HK-2 (cell line): Measurements from ENCODE around the gene SLC25A3.
"Not testable (repeated sequence)": the region's sequence is repeated elsewhere in the genome, so short reads cannot be mapped to it uniquely, and the experiment has no call there.

Experiments
- DNase-seq: peaks from one replicate; pipeline ENCODE4 v3.0.0-alpha.2; 2018; ENCODE audit not compliant: unreplicated experiment

The SLC25A3 gene

GRCh38 chr12:98595243-98595988 is 1.9 kb downstream of the SLC25A3 start:
- no peak for DNase-seq

GRCh38 chr12:98597313-98597712 is 3.8 kb downstream of the SLC25A3 start:
- not testable (repeated sequence) for DNase-seq

GRCh38 chr12:98601924-98602323 is 8.4 kb downstream of the SLC25A3 start:
- no peak for DNase-seq

DNA sequence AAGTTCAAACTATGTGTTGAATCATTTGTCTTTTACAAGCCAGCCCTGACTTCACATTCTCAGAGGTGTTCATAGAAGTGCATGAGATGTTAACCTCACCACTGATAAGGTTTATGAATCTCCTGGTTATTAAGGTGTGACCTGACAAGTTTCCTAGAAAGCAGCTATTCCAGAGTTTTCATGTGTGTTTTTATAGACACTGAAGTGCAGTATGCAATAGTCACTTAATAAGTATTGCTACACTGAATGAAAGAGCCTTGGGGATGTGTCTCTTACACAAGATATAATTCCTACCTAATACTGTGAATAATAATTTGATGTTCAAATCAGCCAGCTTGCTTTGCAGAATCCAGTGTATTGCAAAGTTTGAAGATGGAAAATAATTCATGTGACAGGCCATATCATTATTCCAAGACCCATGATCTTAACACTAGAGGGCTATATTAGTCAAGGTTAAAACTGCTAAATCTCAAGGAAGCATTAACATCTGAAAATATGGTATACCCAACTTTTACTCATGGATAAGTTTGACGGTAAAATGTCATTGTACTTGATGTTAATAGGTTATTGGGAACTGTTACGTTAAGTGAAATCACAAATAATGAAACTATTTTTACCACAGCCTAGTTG is 13.0 kb downstream of the SLC25A3 start:
- DNase-seq: no peak

- no peak for DNase-seq
Observed at GRCh38 chr12:98610596-98610995, 17.1 kb downstream of the SLC25A3 start.

DNA sequence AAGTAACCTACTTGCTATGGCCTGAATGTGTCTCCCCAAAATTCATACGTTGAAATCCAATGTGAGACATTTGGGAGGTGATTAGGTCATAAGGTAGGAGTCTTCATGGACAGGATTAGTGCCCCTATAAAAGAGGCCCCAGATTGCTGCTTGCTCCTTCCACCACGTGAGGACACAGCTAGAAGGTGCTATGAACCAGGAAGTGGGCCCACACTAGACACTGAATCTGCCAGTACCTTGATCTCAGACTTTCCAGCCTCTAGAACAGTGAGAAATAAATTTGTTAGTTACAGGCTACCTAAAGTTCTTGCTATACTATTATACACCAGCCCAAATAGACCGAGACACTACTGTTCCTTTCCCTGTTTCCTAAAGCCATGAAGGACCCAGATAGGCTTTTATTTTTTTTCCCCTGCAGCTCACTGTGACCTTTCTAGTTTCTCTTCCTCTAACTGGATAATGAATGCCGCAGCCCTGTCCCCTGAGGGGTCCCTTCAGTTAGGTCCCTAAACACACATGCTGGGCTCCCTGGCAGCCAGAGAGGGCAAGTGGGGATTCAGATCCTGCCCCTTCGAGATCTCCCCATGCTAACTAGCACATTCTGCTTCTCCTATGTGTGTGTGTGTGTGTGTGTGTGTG is 19.3 kb downstream of the SLC25A3 start:
- no peak for DNase-seq

- DNase-seq: no peak
Observed at GRCh38 chr12:98618952-98619351, 25.5 kb downstream of the SLC25A3 start.

DNA sequence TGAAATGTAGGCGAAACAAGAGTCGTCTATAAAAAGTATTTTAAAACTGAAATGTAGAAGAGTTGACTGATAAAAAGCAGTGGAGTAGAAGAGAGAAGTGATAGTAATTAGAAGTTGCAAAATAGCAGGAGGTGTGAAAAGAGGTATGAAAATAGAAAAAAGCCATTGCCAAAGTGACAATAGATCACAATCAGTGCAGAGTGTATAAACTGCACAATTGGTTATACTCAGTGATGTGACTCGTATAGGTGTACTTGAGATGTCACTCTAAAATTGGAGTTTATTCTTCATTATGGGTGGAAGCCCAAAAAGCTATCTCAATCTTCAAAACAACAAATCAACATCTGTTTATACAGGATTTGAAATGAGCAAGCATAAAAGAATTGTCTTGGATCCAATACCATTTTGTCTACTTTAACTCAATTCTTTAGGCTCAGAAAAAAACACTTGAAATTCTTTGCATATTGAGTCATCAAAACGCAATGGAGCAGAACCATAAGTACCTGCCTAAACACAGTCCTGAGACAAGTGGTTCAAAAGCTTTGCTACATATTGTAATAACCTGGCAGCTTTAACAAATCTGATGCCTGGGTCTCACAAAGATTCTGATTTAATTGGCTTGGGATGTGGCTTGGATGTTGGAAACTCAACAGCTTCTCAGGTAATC is 42.3 kb downstream of the SLC25A3 start:
- no peak for DNase-seq

GRCh38 chr12:98637068-98637467 is 43.6 kb downstream of the SLC25A3 start:
- DNase-seq: no peak

DNA sequence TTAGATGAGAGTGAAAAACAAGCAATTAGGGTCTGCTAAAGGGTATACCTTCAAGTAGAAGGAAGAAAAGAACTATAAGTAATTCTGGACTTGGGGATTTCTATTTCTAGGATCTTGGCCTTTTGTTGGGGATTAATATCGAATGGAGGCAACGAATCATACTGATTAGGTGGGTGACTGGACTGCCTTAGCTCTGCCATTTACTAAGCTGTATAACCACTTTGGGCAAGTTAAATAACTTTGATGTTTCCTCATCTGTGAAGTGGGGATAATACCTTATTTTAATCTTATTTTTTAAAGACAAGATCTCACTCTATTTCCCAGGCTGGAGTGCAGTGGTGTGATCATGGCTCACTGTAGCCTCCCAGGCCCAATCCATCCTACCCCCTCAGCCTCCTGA is 44.5 kb downstream of the SLC25A3 start:
- no peak for DNase-seq

DNA sequence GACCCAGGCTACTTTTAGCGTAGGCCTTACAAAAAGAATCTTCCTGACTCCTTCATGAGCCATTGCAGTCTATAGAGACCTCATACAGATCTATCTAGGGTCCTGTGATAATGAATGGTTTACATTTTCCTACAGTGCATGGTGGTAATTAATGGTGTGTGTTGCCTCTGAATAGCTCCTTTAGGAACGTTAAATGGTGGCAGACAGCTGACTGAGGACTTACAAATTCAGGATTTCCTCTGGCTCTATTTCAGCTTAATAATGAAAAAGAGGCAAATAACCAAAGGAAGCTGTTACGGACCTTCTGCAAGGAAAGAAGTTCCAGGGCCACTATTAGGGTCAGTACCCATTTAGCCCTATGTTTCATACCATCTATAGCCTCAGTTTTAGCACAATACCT is 46.0 kb downstream of the SLC25A3 start:
- no peak for DNase-seq

DNA sequence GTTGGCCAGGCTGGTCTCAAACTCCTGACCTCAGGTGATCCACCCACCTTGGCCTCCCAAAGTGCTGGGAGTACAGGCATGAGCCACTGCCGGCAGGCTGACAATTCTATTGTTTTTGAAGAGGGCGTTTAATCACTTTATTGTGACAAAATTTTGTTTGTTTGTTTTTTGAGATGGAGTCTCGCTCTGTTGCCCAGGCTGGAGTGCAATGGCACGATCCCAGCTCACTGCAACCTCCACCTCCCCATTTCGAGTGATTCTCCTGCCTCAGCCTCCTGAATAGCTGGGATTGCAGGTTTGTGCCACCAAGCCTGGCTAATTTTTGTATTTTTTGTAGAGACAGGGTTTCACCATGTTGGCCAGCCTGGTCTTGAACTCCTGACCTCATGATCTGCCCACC is 49.3 kb downstream of the SLC25A3 start:
- not testable (repeated sequence) for DNase-seq

DNA sequence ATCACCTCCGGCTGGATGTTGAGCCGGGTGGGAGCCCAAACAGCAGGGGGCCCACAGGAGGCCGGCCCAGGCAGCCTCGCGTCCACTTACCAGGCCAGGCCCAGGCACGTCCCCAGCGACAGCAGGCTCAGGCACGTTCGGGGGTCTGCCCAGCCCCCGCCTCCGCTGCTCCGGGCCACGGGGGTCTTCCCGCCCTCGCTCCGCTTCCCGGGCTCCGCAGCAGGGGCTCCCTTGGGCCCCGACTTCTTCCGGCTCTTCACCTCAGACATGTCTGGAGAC is 50.9 kb downstream of the SLC25A3 start:
- DNase-seq: no peak

DNA sequence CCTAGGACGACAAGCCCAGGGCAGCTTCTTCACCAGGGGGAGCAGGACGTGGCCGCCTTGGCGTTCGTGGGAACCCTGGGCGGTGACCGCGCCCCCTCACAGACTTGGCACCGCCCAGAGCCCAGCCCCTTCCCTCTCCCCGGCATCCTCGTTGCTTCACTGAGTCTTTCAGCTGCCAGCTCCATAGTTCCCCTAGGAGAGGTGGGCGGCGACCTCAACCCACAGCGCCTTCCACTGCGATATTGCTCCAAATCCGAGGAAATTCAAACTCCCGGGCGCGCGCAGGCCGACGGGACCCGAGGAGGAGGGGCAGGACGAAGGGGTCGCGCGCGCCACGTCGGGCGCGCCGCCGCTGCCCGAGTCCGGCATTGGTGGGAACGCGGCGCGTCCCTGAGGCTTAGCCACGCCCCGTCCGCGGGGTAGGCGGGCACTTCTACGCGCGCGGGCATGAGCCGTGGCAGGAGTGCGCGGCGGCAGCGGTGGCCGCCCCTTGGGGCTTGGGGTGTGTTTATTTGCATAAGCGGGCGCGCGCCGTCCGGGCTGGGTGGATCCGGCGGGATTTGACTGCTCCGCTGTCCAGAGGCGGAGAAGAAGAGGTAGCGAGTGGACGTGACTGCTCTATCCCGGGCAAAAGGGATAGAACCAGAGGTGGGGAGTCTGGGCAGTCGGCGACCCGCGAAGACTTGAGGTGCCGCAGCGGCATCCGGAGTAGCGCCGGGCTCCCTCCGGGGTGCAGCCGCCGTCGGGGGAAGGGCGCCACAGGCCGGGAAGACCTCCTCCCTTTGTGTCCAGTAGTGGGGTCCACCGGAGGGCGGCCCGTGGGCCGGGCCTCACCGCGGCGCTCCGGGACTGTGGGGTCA is 51.5 kb downstream of the SLC25A3 start, which contains the start of the genes APAF1 and IKBIP:
Gene APAF1 (plus strand): TSS at position 579 of the 860 bp plus-strand sequence. CDS start 3,070 bp downstream, outside the sequence.
Gene IKBIP (minus strand): TSS at position 77 of the 860 bp plus-strand sequence. CDS start 87 bp downstream, outside the sequence.
- DNase-seq: peak; percentile 97

GRCh38 chr12:98645572-98646067 is 52.1 kb downstream of the SLC25A3 start:
- DNase-seq: peak; percentile 29

DNA sequence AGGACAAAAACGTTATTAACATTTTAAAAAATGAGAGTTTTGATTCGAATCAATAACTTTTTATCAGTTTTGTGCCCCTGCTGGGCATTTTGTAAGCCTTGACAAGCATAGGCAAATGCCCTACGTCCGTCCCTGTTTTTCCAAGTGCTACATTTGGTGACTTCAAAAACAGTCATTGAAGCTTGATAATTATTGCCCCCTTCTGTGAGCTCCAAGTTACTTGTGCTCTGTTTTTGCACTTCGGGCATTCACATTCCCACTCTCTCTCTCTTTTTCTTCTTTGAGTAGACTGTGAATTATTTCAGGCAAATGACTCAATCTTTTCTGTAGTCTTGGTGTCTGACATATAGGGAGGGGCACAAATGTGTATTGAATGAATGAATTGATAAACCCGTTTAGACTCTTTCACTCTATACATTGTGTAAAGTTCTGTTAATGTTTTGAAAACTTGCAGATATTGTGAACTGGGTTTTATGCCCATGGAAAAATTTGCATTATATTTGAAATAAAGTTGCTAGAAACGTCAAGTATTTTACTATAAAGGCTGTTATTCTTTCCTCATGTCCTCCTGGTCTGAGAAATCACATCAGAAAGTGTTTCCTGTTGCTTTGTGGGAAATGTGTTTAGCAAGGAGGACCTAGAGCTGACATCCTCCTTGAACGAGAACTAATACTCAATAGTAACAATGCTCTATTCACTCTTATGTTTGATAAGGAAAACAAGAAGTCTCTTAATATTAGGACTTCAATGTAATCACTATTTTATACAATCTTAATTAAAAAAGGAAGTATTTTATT is 53.0 kb downstream of the SLC25A3 start:
- DNase-seq: no peak

DNA sequence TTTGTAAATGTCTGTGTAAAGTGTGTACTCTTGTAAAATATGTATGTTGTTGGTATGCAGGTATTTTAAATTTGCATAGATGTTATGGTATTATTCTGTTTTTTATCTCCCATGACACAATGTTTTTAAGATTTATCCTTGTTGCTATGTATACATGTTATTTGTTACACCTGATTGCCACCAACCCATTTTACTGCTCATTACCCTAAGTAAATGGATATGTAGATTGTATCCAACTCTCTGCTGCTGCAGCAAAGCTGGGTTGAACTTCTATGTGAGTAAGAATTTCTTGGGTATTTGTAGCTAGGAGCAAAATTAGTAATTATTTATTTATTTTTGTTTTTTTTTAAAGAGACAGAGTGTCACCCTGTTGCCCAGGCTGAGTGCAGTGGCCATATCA is 57.8 kb downstream of the SLC25A3 start:
- DNase-seq: no peak

- no peak for DNase-seq
Observed at GRCh38 chr12:98653866-98654493, 60.5 kb downstream of the SLC25A3 start.
